ENCODE measurements around the gene ZNF83. TPM values are rescaled to one million over a fixed set of nuclear protein-coding genes. Genes with fewer than 3 reads are reported as not detected.
"Not testable (repeated sequence)": the region's sequence is repeated elsewhere in the genome, so short reads cannot be mapped to it uniquely, and the experiment has no call there.

ZNF83 gene
- total RNA-seq, 1 donor from 2014 or later = 72.1 TPM

DNA sequence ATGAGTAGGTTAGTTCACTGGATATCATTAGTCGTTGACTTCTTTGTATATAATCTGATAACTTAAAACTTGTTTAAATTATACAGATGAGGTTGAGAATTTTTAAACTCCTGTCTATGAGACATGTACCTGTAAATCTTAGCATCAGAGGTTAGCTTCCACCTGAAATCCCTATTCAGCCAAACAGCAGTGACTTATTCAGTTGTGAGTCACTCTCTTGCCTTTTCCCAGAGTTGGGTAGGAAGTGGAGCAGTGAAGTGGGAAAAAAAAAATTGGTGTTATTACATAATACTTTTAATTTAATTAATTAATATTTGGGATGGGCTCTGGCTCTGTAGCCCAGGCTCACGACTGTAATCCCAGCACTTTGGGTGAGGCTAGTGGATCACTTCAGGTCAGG is 35.2 kb downstream of the ZNF83 start:
- H3K27ac Mint-ChIP-seq = no peak overlapping the region
- TF ChIP-seq, protein P1, sequence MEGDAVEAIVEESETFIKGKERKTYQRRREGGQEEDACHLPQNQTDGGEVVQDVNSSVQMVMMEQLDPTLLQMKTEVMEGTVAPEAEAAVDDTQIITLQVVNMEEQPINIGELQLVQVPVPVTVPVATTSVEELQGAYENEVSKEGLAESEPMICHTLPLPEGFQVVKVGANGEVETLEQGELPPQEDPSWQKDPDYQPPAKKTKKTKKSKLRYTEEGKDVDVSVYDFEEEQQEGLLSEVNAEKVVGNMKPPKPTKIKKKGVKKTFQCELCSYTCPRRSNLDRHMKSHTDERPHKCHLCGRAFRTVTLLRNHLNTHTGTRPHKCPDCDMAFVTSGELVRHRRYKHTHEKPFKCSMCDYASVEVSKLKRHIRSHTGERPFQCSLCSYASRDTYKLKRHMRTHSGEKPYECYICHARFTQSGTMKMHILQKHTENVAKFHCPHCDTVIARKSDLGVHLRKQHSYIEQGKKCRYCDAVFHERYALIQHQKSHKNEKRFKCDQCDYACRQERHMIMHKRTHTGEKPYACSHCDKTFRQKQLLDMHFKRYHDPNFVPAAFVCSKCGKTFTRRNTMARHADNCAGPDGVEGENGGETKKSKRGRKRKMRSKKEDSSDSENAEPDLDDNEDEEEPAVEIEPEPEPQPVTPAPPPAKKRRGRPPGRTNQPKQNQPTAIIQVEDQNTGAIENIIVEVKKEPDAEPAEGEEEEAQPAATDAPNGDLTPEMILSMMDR (IDR thresholded peaks at IDR 0.05; ENCODE audit: unreplicated experiment) = no peak
- H3K36me3 Mint-ChIP-seq (ENCODE audit: insufficient read depth) = peaks cover 12% of the 10 kb centered on the region
- no peak for DNase-seq (ENCODE audit: low spot score, unreplicated experiment)
- peaks cover 36% of the 10 kb centered on the region for H3K4me1 Mint-ChIP-seq (ENCODE audit: low read depth)
- no peaks in the 10 kb centered on the region for H3K27me3 Mint-ChIP-seq
- no peaks in the 10 kb centered on the region for H3K9me3 Mint-ChIP-seq (ENCODE audit: low read depth)
- H3K4me3 Mint-ChIP-seq (ENCODE audit: low read depth) = no peak overlapping the region

GRCh38 chr19:52601974-52602366 is 36.2 kb downstream of the ZNF83 start:
- peak overlapping the region; percentile 91 for H3K27ac Mint-ChIP-seq
- peak overlapping the region; percentile 86 for H3K4me3 Mint-ChIP-seq (ENCODE audit: low read depth)
- not testable (repeated sequence) for DNase-seq (ENCODE audit: low spot score, unreplicated experiment); H3K27me3 Mint-ChIP-seq; H3K9me3 Mint-ChIP-seq (ENCODE audit: low read depth)
- H3K36me3 Mint-ChIP-seq (ENCODE audit: insufficient read depth) = peaks cover 21% of the 10 kb centered on the region
- TF ChIP-seq, protein P1 (IDR thresholded peaks at IDR 0.05; ENCODE audit: unreplicated experiment) = peak; percentile 17
- peaks cover 35% of the 10 kb centered on the region for H3K4me1 Mint-ChIP-seq (ENCODE audit: low read depth)

GRCh38 chr19:52601025-52601973 is 36.9 kb downstream of the ZNF83 start:
- H3K4me1 Mint-ChIP-seq (ENCODE audit: low read depth) = peaks cover 34% of the 10 kb centered on the region
- H3K9me3 Mint-ChIP-seq (ENCODE audit: low read depth) = no peaks in the 10 kb centered on the region
- peak overlapping the region; percentile 86 for H3K4me3 Mint-ChIP-seq (ENCODE audit: low read depth)
- DNase-seq (ENCODE audit: low spot score, unreplicated experiment) = peak; percentile 96
- peaks cover 26% of the 10 kb centered on the region for H3K36me3 Mint-ChIP-seq (ENCODE audit: insufficient read depth)
- peak overlapping the region; percentile 91 for H3K27ac Mint-ChIP-seq
- TF ChIP-seq, protein P1 (IDR thresholded peaks at IDR 0.05; ENCODE audit: unreplicated experiment) = peak; percentile 51
- no peaks in the 10 kb centered on the region for H3K27me3 Mint-ChIP-seq

GRCh38 chr19:52600639-52601024 is 37.5 kb downstream of the ZNF83 start:
- peak; percentile 23 for DNase-seq (ENCODE audit: low spot score, unreplicated experiment)
- H3K27me3 Mint-ChIP-seq = no peaks in the 10 kb centered on the region
- H3K4me1 Mint-ChIP-seq (ENCODE audit: low read depth) = peaks cover 32% of the 10 kb centered on the region
- peaks cover 29% of the 10 kb centered on the region for H3K36me3 Mint-ChIP-seq (ENCODE audit: insufficient read depth)
- no peaks in the 10 kb centered on the region for H3K9me3 Mint-ChIP-seq (ENCODE audit: low read depth)
- TF ChIP-seq, protein P1 (IDR thresholded peaks at IDR 0.05; ENCODE audit: unreplicated experiment) = no peak
- H3K4me3 Mint-ChIP-seq (ENCODE audit: low read depth) = peak overlapping the region; percentile 86
- peak overlapping the region; percentile 90 for H3K27ac Mint-ChIP-seq

DNA sequence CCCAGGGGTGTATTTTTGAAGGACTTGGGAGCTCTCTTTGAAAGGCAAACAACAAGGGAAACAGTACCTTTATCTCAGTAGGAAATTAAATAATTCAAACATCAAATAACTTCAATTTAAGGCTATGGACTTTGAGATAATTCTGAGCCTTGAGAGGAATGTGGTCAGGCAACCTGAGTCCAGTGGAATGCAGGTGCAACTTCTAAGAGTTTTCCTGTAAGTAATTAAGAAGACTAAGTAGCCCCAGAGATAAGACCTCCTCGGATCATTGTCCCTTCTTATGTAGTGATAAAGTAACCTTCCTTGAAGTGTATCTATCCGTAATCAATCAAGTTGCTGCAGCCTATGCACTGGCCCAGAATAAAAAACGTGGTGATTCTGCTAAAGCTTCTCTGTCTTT is 38.9 kb downstream of the ZNF83 start:
- Mint-ChIP-seq H3K27me3 (no peaks in the 10 kb centered on the region), H3K4me3 (ENCODE audit: low read depth) (peak overlapping the region; percentile 0), H3K36me3 (ENCODE audit: insufficient read depth) (peaks cover 27% of the 10 kb centered on the region), H3K4me1 (ENCODE audit: low read depth) (peaks cover 32% of the 10 kb centered on the region), H3K27ac (peak overlapping the region; percentile 95), H3K9me3 (ENCODE audit: low read depth) (no peaks in the 10 kb centered on the region)
- no peak for DNase-seq (ENCODE audit: low spot score, unreplicated experiment)
- TF ChIP-seq, protein P1 (IDR thresholded peaks at IDR 0.05; ENCODE audit: unreplicated experiment) = no peak

GRCh38 chr19:52593441-52593840 is 44.7 kb downstream of the ZNF83 start:
- H3K27me3 Mint-ChIP-seq; H3K4me1 Mint-ChIP-seq (ENCODE audit: low read depth); DNase-seq (ENCODE audit: low spot score, unreplicated experiment); H3K4me3 Mint-ChIP-seq (ENCODE audit: low read depth); H3K27ac Mint-ChIP-seq; H3K9me3 Mint-ChIP-seq (ENCODE audit: low read depth): not testable (repeated sequence)
- H3K36me3 Mint-ChIP-seq (ENCODE audit: insufficient read depth) = peaks cover 34% of the 10 kb centered on the region
